ENCODE data around the gene TMEM128. TPM values are rescaled to one million over a fixed set of nuclear protein-coding genes. Genes with fewer than 3 reads are reported as not detected.
"Not testable (repeated sequence)": the region's sequence is repeated elsewhere in the genome, so short reads cannot be mapped to it uniquely, and the experiment has no call there.

The TMEM128 gene
- total RNA-seq, 2 donors from 2014 or later, result 14.7 to 35.8 TPM

- DNase-seq (ENCODE audit: low spot score), result no peak
- Histone ChIP-seq H3K36me3 (no peaks in the 10 kb centered on the region), H3K27me3 (replicated peaks; ENCODE audit: insufficient read depth) (no peaks in the 10 kb centered on the region), H3K27ac (no peak overlapping the region), H3K4me3 (no peak overlapping the region), H3K9me3 (no peaks in the 10 kb centered on the region), H3K4me1 (replicated peaks) (no peaks in the 10 kb centered on the region)
- 65% methylated on average over 10 of the region's 10 CpGs for WGBS
- intact Hi-C loops (cut with DNase I), result no loop called here
- no peak for TF ChIP-seq CTCF (IDR thresholded peaks at IDR 0.05)
These were observed 44.2 kb downstream of the TMEM128 start for GRCh38 chr4:4203688-4204400.

GRCh38 chr4:4202510-4202909, 45.5 kb downstream of the TMEM128 start:
- H3K36me3 ChIP-seq, result no peaks in the 10 kb centered on the region
- no peaks in the 10 kb centered on the region for H3K4me1 ChIP-seq (replicated peaks)
- WGBS, result 58% methylated on average over 4 of the region's 4 CpGs
- H3K27me3 ChIP-seq (replicated peaks; ENCODE audit: insufficient read depth), result no peaks in the 10 kb centered on the region
- intact Hi-C loops (cut with DNase I), result no loop called here
- no peak overlapping the region for H3K4me3 ChIP-seq
- TF ChIP-seq POLR2AphosphoS5 (IDR thresholded peaks at IDR 0.05) (no peak), CTCF (IDR thresholded peaks at IDR 0.05) (no peak), POLR2A (IDR thresholded peaks at IDR 0.05) (no peak)
- no peak overlapping the region for H3K27ac ChIP-seq
- DNase-seq (ENCODE audit: low spot score), result no peak
- no peaks in the 10 kb centered on the region for H3K9me3 ChIP-seq

- WGBS, result 26% methylated on average over 4 of the region's 4 CpGs
- TF ChIP-seq CTCF (IDR thresholded peaks at IDR 0.05) (no peak), POLR2A (IDR thresholded peaks at IDR 0.05) (no peak), POLR2AphosphoS5 (IDR thresholded peaks at IDR 0.05) (no peak)
- intact Hi-C loops (cut with DNase I), result no loop called here
- Histone ChIP-seq H3K36me3 (no peaks in the 10 kb centered on the region), H3K4me3 (no peak overlapping the region), H3K4me1 (replicated peaks) (no peaks in the 10 kb centered on the region), H3K27me3 (replicated peaks; ENCODE audit: insufficient read depth) (no peaks in the 10 kb centered on the region), H3K9me3 (no peaks in the 10 kb centered on the region), H3K27ac (no peak overlapping the region)
- no peak for DNase-seq (ENCODE audit: low spot score)
These were observed 47.4 kb downstream of the TMEM128 start for GRCh38 chr4:4200624-4201023.

GRCh38 chr4:4195354-4195753, 52.7 kb downstream of the TMEM128 start:
- Histone ChIP-seq H3K27ac (no peak overlapping the region), H3K4me1 (replicated peaks) (no peaks in the 10 kb centered on the region), H3K9me3 (no peaks in the 10 kb centered on the region), H3K27me3 (replicated peaks; ENCODE audit: insufficient read depth) (no peaks in the 10 kb centered on the region), H3K36me3 (no peaks in the 10 kb centered on the region), H3K4me3 (no peak overlapping the region)
- TF ChIP-seq POLR2A (IDR thresholded peaks at IDR 0.05) (no peak), POLR2AphosphoS5 (IDR thresholded peaks at IDR 0.05) (no peak), CTCF (IDR thresholded peaks at IDR 0.05) (no peak)
- intact Hi-C loops (cut with DNase I), result no loop called here
- no peak for DNase-seq (ENCODE audit: low spot score)
- 95% methylated on average over 3 of the region's 3 CpGs for WGBS

- H3K4me3 ChIP-seq; intact Hi-C loops (cut with DNase I); H3K27ac ChIP-seq; H3K9me3 ChIP-seq; H3K4me1 ChIP-seq (replicated peaks); H3K36me3 ChIP-seq; DNase-seq (ENCODE audit: low spot score); H3K27me3 ChIP-seq (replicated peaks; ENCODE audit: insufficient read depth): not testable (repeated sequence)
- 54% methylated on average over 3 of the region's 3 CpGs for WGBS
These were observed 59.5 kb downstream of the TMEM128 start for GRCh38 chr4:4188557-4188956.

Other genes with a start within 250 kb of the TMEM128 start
- gene OTOP1, start 21.3 kb downstream of the TMEM128 start, total RNA-seq, result not detected
- gene LYAR, start 41.9 kb upstream of the TMEM128 start, total RNA-seq, result 10 to 100 TPM in 1 of 2 donors, 1 to 10 TPM in 1; 9.0 to 19.1 TPM
- gene ZBTB49, start 42.0 kb upstream of the TMEM128 start, total RNA-seq, result 10 to 100 TPM in 1 of 2 donors, 1 to 10 TPM in 1; 5.1 to 10.3 TPM
- 10 to 100 TPM; 17.1 to 88.8 TPM for gene NSG1, start 138.9 kb upstream of the TMEM128 start, total RNA-seq

Measured in prostate gland (tissue), 2 donors.